Tibial nerve (tissue), 4 donors: ENCODE results near the gene MAGI2. TPM values are rescaled to one million over a fixed set of nuclear protein-coding genes. Genes with fewer than 3 reads are reported as not detected.

Experiments
- DNase-seq, 2 donors: peaks; one replicate each; pipeline ENCODE4 v3.0.0-alpha.2; 2019; ENCODE audit warnings: low spot score in 2 of 2
- H3K27ac ChIP-seq, 4 donors: fragments of 200-600 bp; sonication (generic) in 3 of 4; one replicate each; pipeline ENCODE4 v1.5.1; 2017 to 2019; ENCODE audit warnings: mild to moderate bottlenecking in 1 of 4
- H3K27me3 ChIP-seq, 2 donors: fragments of 200-600 bp; sonication (generic) in 1 of 2; one replicate each; pipeline versions ENCODE4 v1.5.1 to v1.6.0; 2017 to 2019
- H3K36me3 ChIP-seq, 3 donors: fragments of 200-600 bp; sonication (generic); one replicate each; pipeline ENCODE4 v1.5.1; 2018 to 2019
- H3K4me1 ChIP-seq, 4 donors: fragments of 200-600 bp; sonication (generic) in 3 of 4; one replicate each; pipeline ENCODE4 v1.5.1; 2017 to 2019
- H3K4me3 ChIP-seq, 4 donors: fragments of 200-600 bp; sonication (generic) in 3 of 4; one replicate each; pipeline ENCODE4 v1.5.1; 2017 to 2019; ENCODE audit warnings: mild to moderate bottlenecking in 1 of 4, moderate library complexity in 1 of 4
- H3K9me3 ChIP-seq, 4 donors: fragments of 200-600 bp; sonication (generic) in 3 of 4; one replicate each; pipeline ENCODE4 v1.5.1; 2017 to 2019
- CTCF ChIP-seq, 5 experiments: fragments of 200-600 bp in 3 of 5; fragments of 450-650 bp in 2 of 5; sonication (generic) in 3 of 5; IDR thresholded peaks; one replicate each; pipeline ENCODE4 v1.5.1; 2016 to 2019; ENCODE audit warnings: antibody characterized with exemption in 5 of 5, mild to moderate bottlenecking in 3 of 5, moderate library complexity in 2 of 5
- EP300 ChIP-seq, 2 donors: sonication (generic); formaldehyde crosslinking; IDR thresholded peaks; one replicate each; pipeline ENCODE4 v1.6.1; 2017; ENCODE audit warnings: antibody characterized with exemption in 2 of 2, mild to moderate bottlenecking in 1 of 2
- POLR2A ChIP-seq, 2 donors: fragments of 450-650 bp; IDR thresholded peaks; one replicate each; pipeline ENCODE4 v1.6.1; 2017; ENCODE audit warnings: antibody characterized with exemption in 2 of 2, mild to moderate bottlenecking in 2 of 2, moderate library complexity in 2 of 2
- WGBS, 2 donors: methylation state at CpG; one replicate each; pipeline ENCODE4 v1.1.5; 2018; 5-methylcytosine and 5-hydroxymethylcytosine counted together
- total RNA-seq, 4 donors: library from RNA; depleted of rRNA; stranded (reverse); fragments of >200 nt; gene quantifications; one replicate each; pipeline ENCODE4 v1.1.0, GENCODE V29; 2016

Gene MAGI2
- total RNA-seq, 4 donors from 2014 or later = 33.6 to 58.2 (median 55.6) TPM

- no peak for TF ChIP-seq CTCF (IDR thresholded peaks at IDR 0.05)
- TF ChIP-seq EP300 (IDR thresholded peaks at IDR 0.05) = no peak
- TF ChIP-seq POLR2A (IDR thresholded peaks at IDR 0.05) = no peak
- DNase-seq = no peak
- Histone ChIP-seq H3K36me3 (no peaks in the 10 kb centered on the region), H3K4me3 (no peak overlapping the region), H3K27ac (no peak overlapping the region), H3K9me3 (no peaks in the 10 kb centered on the region), H3K4me1 (peaks cover 0 to 10% (median 0%) of the 10 kb centered on the region in 4 donors), H3K27me3 (no peaks in the 10 kb centered on the region)
These were observed 443.8 kb downstream of the MAGI2 start for GRCh38 chr7:79009647-79010046.

- peaks cover 0 to 10% (median 0%) of the 10 kb centered on the region in 4 donors for H3K4me1 ChIP-seq
- H3K27me3 ChIP-seq = no peaks in the 10 kb centered on the region
- 59 to 82% methylated on average over 1 of the region's 1 CpG for WGBS, 2 donors
- no peaks in the 10 kb centered on the region for H3K9me3 ChIP-seq
- H3K27ac ChIP-seq = no peak overlapping the region
- no peaks in the 10 kb centered on the region for H3K36me3 ChIP-seq
- DNase-seq = no peak
- H3K4me3 ChIP-seq = no peak overlapping the region
- TF ChIP-seq POLR2A (IDR thresholded peaks at IDR 0.05) (no peak), EP300 (IDR thresholded peaks at IDR 0.05) (no peak), CTCF (IDR thresholded peaks at IDR 0.05) (no peak)
These were observed 444.7 kb downstream of the MAGI2 start for GRCh38 chr7:79008786-79009185.

- TF ChIP-seq POLR2A (IDR thresholded peaks at IDR 0.05) (no peak), EP300 (IDR thresholded peaks at IDR 0.05) (no peak), CTCF (IDR thresholded peaks at IDR 0.05) (no peak)
- Histone ChIP-seq H3K4me3 (no peak overlapping the region), H3K27ac (no peak overlapping the region), H3K27me3 (no peaks in the 10 kb centered on the region), H3K4me1 (no peaks in the 10 kb centered on the region), H3K36me3 (no peaks in the 10 kb centered on the region), H3K9me3 (no peaks in the 10 kb centered on the region)
- DNase-seq = no peak
These were observed 457.5 kb downstream of the MAGI2 start for GRCh38 chr7:78996013-78996412.

GRCh38 chr7:78993341-78993740 is 460.1 kb downstream of the MAGI2 start:
- Histone ChIP-seq H3K9me3 (no peaks in the 10 kb centered on the region), H3K4me3 (no peak overlapping the region)

GRCh38 chr7:78985509-78985908 is 468.0 kb downstream of the MAGI2 start:
- WGBS, 2 donors = 86 to 90% methylated on average over 3 of the region's 3 CpGs
- no peak for DNase-seq

More at GRCh38 chr7:78993341-78993740, 460.1 kb downstream of the MAGI2 start:
- no peak for TF ChIP-seq EP300 (IDR thresholded peaks at IDR 0.05)
- TF ChIP-seq POLR2A (IDR thresholded peaks at IDR 0.05) = no peak
- no peak for TF ChIP-seq CTCF (IDR thresholded peaks at IDR 0.05)
- no peak overlapping the region for H3K27ac ChIP-seq
- H3K36me3 ChIP-seq = no peaks in the 10 kb centered on the region
- no peaks in the 10 kb centered on the region for H3K27me3 ChIP-seq
- DNase-seq = no peak
- no peaks in the 10 kb centered on the region for H3K4me1 ChIP-seq

More at GRCh38 chr7:78985509-78985908, 468.0 kb downstream of the MAGI2 start:
- Histone ChIP-seq H3K4me1 (no peaks in the 10 kb centered on the region), H3K27me3 (no peaks in the 10 kb centered on the region), H3K4me3 (no peak overlapping the region), H3K9me3 (no peaks in the 10 kb centered on the region), H3K27ac (no peak overlapping the region), H3K36me3 (no peaks in the 10 kb centered on the region)
- TF ChIP-seq EP300 (IDR thresholded peaks at IDR 0.05) = no peak
- no peak for TF ChIP-seq POLR2A (IDR thresholded peaks at IDR 0.05)
- no peak for TF ChIP-seq CTCF (IDR thresholded peaks at IDR 0.05)
